PFSK-1 (cell line): ENCODE results near the gene RBM18.

ENCODE experiments used
- POLR2AphosphoS5 ChIP-seq: IDR thresholded peaks from 2 replicates; pipeline ENCODE4 v1.6.1; 2012; ENCODE audit warnings: low read depth, mild to moderate bottlenecking, control low read depth, low read length, moderate library complexity
- SIN3A ChIP-seq: IDR thresholded peaks from 2 replicates; pipeline ENCODE4 v1.6.1; 2012; ENCODE audit warnings: mild to moderate bottlenecking, low read length, moderate library complexity, borderline replicate concordance; ENCODE audit not compliant: insufficient read depth
- TAF1 ChIP-seq: IDR thresholded peaks from 2 replicates; pipeline ENCODE4 v1.6.1; 2012; ENCODE audit warnings: low read length, control low read depth, borderline replicate concordance; ENCODE audit not compliant: insufficient read depth
- TF ChIP-seq, protein P1 (sequence below), 2 experiments: IDR thresholded peaks; 2 replicates each; pipeline versions ENCODE4 v1.6.1 to v1.8.0; 2011 to 2012; ENCODE audit warnings: low read depth in 2 of 2, low read length in 2 of 2, control low read depth in 1 of 2, inconsistent platforms in 1 of 2, mild to moderate bottlenecking in 1 of 2, moderate library complexity in 1 of 2; ENCODE audit not compliant: insufficient read depth in 1 of 2

DNA sequence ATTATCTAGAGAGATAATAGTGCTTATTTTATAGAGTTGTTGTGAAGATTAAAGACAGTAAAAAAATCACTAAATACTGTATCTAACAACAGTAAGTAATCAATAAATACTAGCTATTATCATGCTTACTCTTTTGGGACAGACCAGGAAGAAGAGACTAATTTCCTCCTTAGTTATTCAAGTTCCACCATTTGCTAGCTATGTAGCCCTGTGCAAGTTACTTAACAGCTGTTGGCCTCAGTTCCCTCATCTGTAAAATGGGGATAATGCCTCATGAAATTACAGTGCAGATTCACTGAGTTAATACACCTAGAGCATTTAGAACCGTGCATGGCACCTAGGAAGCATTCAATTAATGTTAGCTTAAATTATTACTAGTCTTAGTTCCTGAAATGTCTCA is 2.6 kb downstream of the RBM18 start:
- TF ChIP-seq TAF1, result no peak
- no peak for TF ChIP-seq POLR2AphosphoS5
- TF ChIP-seq SIN3A, result no peak
- TF ChIP-seq, protein P1, sequence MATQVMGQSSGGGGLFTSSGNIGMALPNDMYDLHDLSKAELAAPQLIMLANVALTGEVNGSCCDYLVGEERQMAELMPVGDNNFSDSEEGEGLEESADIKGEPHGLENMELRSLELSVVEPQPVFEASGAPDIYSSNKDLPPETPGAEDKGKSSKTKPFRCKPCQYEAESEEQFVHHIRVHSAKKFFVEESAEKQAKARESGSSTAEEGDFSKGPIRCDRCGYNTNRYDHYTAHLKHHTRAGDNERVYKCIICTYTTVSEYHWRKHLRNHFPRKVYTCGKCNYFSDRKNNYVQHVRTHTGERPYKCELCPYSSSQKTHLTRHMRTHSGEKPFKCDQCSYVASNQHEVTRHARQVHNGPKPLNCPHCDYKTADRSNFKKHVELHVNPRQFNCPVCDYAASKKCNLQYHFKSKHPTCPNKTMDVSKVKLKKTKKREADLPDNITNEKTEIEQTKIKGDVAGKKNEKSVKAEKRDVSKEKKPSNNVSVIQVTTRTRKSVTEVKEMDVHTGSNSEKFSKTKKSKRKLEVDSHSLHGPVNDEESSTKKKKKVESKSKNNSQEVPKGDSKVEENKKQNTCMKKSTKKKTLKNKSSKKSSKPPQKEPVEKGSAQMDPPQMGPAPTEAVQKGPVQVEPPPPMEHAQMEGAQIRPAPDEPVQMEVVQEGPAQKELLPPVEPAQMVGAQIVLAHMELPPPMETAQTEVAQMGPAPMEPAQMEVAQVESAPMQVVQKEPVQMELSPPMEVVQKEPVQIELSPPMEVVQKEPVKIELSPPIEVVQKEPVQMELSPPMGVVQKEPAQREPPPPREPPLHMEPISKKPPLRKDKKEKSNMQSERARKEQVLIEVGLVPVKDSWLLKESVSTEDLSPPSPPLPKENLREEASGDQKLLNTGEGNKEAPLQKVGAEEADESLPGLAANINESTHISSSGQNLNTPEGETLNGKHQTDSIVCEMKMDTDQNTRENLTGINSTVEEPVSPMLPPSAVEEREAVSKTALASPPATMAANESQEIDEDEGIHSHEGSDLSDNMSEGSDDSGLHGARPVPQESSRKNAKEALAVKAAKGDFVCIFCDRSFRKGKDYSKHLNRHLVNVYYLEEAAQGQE (IDR thresholded peaks at IDR 0.05; ENCODE audit: insufficient read depth in 1 of 2, low read depth in 2 of 2, low read length in 2 of 2), result no peak
